AG09309 (cell line): ENCODE measurements around the gene MTFR1L.

ENCODE experiments used
- DNase-seq: peaks from one replicate; pipeline ENCODE4 v3.0.0-alpha.2; 2010; ENCODE audit warnings: low read depth
- H3K4me3 ChIP-seq: 2 replicates; pipeline ENCODE4 v1.5.1; 2011; ENCODE audit warnings: mild to moderate bottlenecking, low read depth, low read length, moderate library complexity; ENCODE audit not compliant: control insufficient read depth
- TF ChIP-seq, protein P1 (sequence below): IDR thresholded peaks from 2 replicates; pipeline ENCODE4 v1.5.1; 2011; ENCODE audit warnings: mild to moderate bottlenecking, low read depth, low read length, inconsistent platforms; ENCODE audit not compliant: insufficient read depth, control insufficient read depth; ENCODE audit errors: missing control alignments

Gene MTFR1L

DNA sequence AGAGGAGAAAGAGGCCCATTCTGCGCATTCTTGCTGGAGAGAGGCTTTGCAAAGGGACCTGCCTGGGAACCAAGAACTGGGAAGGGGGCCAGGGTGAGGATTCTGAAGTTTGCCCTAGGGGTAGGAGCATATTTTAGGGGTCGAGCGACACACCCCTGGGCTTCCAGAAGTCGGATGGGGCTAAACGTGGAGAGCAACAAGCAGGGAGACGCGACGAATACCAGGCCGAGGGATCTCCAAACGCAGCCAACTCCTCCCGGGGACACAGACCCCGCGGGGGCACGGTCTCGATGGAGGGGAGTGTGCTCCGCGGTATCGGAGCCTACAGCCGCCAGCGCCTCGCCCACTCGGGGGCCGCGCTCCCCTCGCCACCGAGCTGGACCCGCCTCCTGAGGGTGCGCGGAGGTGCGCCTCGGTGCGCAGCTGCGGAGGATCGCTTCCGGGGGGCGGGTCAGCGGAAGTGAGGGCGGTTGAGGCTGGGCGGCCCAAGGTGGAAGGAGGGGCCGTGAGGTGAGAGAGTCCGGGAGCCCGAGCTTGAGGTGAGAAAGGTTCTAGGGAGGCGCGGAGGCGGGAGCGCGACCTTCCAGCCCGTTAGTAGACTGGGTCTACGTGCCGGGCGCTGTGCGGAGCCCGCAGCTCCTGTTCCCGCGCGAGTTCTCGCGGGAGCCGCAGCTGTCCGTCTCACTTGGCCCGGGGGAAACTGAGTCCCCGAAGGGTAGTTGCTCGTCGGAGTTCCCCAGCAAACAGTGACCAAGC, at the start of gene MTFR1L:
MTFR1L (plus strand) TSS at position 464 of the 756 bp plus-strand sequence. CDS start 3,151 bp downstream, outside the sequence.
- TF ChIP-seq, protein P1, sequence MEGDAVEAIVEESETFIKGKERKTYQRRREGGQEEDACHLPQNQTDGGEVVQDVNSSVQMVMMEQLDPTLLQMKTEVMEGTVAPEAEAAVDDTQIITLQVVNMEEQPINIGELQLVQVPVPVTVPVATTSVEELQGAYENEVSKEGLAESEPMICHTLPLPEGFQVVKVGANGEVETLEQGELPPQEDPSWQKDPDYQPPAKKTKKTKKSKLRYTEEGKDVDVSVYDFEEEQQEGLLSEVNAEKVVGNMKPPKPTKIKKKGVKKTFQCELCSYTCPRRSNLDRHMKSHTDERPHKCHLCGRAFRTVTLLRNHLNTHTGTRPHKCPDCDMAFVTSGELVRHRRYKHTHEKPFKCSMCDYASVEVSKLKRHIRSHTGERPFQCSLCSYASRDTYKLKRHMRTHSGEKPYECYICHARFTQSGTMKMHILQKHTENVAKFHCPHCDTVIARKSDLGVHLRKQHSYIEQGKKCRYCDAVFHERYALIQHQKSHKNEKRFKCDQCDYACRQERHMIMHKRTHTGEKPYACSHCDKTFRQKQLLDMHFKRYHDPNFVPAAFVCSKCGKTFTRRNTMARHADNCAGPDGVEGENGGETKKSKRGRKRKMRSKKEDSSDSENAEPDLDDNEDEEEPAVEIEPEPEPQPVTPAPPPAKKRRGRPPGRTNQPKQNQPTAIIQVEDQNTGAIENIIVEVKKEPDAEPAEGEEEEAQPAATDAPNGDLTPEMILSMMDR, result no peak
- DNase-seq, result no peak
- H3K4me3 ChIP-seq, result peak within 1 kb of the TSS; percentile 56

DNA sequence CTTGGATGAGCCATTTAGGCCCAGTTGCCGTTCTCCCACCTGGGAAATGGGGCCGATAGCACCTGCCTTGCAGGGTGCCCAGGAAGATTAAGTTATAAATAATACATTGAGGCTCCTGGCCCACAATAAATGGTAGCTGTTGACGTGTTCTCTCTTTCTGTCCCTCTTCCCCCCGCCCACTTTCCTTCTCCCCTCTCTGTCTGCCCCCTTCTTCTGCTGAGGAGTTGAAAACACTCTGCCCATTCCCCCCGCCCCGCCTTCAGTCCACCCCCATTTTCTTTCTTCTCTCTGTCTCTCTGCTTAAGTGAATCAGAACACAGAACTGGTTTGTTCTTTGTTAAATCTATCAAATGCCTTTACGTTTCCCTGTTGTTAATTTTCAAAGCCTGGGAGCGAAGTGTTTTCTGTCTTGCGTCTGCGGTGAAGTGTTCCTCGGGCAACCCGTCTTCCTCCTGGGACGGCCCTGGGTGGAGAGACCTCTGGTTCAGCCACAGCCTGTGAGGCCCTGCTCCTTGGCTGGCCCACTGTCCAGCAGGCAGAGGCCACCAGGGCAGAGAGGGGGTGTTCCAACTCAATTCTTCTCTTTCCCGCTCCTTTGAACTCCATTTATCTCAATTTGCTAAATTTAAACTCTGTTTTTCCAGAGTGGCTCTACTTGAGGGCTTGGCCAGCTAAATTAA, 49.1 kb upstream of the MTFR1L start:
- TF ChIP-seq, protein P1, result no peak
- DNase-seq, result no peak
- H3K4me3 ChIP-seq, result no peak overlapping the region

DNA sequence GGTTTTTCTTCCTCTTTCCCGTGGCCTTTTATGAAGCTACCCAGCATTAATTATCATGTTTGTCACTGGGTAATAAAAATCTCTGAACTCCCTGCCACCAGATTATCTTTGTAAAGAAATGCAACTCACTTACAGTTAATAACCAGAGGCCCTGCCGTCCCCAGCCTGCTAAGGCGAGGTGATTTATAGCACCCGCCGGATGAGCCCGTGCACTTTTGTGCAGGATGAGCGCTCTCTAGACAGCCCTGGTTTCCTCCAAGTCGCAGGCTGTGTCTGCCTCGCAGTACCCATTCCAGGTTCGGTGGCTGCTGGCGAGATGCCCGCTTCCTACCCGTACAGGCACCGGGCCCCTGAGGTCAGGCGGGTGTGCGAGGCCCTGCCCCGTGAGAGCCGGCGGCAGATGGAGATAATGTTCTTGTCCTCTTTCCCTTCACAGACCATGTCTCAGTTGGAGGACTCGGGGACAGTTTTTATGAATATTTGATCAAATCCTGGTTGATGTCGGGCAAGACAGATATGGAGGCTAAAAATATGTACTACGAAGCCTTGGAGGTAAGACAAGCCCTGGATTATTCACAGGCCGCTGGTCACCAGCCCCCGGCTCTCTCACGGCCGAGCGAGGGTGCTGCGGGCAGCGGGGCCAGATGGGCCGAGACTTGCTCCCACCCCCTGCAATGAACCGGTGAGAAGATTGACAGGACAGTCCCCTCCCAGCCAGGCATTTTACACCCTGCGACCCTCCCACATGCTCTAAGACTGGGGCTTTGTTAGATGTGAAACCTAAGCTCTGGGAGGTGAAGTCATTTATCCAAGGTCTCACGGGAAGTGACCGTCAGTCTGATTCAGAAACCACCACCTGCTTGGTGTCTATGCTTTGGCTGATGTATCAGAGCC, 48.3 kb upstream of the MTFR1L start:
- no peak for DNase-seq
- TF ChIP-seq, protein P1, result no peak
- H3K4me3 ChIP-seq, result no peak overlapping the region

DNA sequence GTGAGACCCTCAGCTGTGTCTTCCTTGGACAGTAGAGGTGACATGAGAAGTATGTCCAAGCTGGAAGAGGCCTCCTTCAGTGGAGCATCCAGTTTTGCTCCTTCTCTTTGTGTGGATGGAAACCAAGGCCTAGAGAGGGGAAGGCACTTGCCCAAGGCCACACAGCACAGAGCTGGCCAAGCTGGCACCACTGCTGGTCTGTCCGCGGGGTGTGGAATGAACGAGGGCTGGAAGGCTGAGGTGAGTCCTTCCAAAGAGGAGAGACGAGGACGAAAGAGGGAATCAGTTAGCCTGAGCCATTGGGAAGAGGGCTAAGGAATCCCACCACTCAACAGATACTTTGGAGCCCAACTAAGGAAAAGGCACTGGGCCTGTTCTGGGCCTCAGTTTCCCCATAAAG, 47.6 kb upstream of the MTFR1L start:
- H3K4me3 ChIP-seq, result no peak overlapping the region
- TF ChIP-seq, protein P1, result no peak
- no peak for DNase-seq

DNA sequence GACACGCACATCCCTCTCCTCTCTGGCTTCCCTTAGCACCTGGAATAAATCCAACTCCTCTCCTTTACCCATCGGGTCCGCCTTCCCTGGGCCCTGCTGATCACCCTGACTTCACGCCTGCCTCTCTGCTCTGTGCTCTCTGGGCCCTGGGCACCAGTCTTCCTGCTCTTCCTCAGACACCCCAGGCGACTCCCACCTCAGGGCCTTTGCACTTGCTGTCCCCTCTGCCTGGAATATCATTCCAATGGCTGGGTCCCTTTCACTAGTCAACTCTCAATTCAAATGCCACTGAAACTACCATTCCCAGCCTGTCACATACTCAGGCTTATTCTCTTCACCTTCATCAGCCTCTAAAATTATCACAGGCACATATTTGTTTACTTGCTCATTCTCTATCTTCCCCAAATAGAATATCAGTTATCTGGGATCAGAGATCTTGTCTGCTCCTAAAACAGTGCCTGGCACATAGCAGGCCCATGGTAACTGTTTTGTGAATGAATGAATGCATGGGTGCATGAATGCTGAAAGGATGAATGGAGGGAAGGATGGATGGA, 47.0 kb upstream of the MTFR1L start:
- H3K4me3 ChIP-seq, result no peak overlapping the region

More for the DNA sequence above, 47.0 kb upstream of the MTFR1L start:
- TF ChIP-seq, protein P1, result no peak
- no peak for DNase-seq
